ENCODE data around the gene PLRG1.

The PLRG1 gene

DNA sequence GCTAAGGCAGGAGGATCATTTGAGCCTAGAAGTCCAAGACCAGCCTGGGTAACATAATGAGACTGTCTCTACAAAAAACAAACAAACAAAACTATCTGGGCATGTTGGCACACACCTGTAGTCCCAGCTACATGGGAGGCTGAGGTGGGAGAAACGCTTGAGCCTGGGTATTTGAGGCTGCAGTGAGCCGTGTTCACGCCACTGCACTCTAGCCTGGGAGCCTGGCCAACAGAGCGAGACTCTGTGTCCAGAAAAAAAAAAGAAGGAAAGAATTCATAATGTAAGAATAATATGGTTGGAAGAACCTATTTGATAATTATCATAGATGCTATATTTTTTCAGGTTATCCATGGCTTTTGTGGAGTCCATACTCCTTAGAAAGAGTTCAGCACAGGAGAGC lies 32.6 kb downstream of the PLRG1 start:
- DNase-seq, result no peak

DNA sequence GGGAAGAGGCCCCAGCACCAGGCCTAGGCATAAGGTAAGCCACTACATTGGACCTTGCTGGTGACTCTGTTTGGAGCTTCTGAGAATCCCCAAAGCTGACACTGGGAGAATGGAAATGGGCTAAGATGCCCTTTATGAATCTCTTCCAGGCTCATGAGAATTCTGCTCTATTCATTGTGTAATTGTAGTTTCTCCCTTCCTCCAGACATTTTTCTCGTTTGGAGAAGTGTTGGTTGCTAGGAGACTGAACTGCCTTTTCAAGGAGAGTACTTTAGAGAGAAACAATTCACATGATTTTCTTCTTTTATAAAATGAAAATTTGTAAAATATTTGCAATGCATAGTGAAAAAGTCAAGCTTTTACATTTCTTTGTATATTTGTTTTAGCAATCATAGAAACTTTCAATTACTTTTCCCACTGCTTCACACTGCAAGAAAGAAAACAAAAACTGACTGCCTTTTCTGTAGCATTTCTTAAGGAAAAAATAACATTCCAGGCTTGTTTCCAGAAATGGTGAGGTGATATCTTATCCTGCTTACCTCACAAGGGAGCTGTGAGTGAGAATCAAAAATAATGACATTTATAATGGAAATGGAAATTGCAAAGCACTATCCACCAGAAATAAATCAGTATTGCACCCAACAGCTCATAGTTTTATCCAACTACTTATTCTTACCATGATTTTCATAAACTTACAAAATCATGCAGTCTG lies 33.7 kb downstream of the PLRG1 start:
- no peak for DNase-seq

DNA sequence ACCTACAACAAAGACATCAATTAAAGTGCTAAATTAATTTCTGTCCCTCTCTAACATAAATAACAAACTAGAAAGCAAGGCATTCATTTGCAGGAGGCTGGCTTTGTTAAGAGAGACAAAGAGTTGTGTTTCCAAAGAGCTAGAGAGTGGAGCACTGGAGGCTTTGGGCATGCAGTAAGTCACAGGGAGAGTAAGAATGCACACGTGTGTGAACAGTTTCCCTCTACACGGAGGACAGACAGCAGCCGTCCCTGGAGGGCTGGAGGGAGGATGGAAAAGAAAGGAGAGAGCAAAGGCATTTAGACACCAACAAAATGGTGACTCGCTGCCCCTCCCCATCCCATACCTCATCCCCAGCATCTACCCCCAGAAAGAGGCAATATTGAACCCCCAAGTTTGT lies 38.2 kb downstream of the PLRG1 start:
- DNase-seq, result no peak

DNA sequence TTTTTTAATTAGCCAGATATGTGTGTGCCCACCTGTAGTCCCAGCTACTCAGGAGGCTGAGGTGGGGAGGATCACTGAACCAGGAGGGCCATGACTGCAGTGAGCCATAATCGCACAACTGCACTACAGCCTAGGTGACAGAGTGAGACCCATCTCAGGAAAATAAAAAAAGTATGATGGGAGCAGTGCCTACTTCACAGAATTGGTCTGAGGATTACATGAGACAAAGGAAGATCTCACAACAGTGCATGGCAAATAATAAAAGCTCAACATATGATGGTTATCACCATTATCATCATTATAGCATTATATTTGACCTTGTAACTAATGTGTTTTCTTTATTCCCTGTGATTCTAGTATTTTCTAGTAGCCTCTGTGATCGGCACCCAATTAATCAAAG lies 38.7 kb downstream of the PLRG1 start:
- DNase-seq, result no peak

DNA sequence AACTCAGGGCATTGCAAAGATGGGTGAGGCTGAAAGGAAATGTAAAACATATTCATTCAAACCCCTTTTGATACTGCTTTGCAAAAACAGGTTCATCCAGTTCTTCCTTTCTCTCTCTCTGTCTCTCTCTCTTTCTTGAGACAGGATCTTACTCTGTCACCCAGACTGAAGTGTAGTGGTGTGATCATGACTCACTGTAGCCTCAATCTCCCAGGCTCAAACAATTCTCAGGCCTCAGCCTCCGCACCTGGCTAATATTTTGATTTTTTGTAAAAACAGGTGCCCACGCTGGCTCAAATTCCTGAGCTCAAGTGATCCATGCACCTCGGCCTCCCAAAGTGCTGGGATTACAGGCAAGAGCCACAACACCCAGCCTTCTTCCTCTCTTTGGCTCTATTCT lies 43.0 kb downstream of the PLRG1 start:
- DNase-seq, result no peak

DNA sequence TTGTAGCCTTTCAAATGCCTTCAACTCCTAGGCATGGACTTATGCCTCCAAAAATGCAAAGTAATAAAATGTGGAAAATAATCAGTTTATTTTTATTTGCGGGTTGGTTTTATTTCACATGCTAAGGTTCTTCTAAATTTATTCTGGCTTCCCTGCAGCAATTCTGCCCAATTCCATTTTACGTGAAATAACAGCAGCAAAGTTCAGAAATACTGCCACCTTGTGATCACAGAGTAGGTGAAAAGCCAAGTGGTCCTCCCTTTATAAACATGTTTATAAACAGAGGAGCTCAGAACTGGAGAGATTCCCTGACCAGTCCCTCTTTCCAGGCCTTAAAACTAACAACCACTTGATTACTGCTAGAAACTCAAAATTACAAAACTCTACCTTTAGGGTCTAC lies 43.9 kb downstream of the PLRG1 start:
- DNase-seq, result no peak

DNA sequence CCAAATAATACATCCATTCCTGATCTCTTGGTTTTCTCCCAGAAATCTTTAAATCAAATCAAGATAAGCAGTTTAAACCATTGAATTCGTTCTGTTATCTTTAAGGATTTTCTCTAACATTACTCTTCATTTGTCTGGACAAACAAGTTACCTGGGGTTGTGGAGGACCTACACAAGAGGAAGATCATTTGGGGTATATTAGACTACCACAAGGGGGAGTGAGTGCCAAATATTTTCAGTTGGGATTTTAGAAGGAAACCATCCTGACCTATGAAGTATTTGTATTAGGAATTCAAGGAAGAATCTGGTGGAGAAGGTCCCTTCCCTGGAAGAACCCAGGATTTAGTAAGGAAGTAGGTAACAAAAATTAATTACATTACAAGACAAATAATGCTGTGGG lies 46.6 kb downstream of the PLRG1 start:
- DNase-seq, result peak; percentile 6

DNA sequence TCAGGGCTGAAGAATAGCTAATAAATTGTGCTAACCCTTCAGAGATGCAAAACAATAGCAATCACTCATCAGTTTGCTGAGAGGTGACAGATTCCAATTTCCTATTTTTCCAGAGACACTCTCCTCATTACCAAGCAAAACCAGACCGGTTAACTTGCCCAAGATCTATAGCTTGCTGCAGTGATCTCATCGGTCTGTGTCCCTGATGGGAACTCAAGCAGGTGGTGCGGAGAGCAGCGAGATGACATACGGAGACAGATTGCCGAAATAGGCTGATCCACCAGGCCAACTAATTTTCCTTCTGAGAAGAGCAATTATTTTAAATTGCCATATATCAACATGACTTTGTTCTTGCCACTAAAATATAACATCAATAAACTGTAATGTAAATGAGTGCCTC lies 48.1 kb downstream of the PLRG1 start:
- no peak for DNase-seq

DNA sequence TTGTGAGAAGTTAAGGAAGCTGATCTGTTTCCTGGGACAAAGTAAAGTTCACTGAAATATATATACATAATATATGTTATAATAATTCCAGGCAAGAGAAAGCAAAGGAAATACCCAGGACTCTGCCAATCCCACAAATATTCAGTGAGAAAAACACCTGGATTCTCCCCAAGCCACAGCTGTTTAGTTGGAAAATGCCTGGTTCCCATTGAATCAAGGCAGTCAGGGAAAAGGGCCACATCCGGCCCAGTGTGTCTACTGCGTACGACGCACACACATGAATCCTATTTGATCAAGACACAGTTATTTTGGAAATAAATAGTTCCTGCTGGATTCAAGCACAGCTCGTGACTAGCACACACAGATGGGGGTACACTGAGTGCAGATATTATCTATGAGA lies 52.3 kb downstream of the PLRG1 start:
- no peak for DNase-seq

DNA sequence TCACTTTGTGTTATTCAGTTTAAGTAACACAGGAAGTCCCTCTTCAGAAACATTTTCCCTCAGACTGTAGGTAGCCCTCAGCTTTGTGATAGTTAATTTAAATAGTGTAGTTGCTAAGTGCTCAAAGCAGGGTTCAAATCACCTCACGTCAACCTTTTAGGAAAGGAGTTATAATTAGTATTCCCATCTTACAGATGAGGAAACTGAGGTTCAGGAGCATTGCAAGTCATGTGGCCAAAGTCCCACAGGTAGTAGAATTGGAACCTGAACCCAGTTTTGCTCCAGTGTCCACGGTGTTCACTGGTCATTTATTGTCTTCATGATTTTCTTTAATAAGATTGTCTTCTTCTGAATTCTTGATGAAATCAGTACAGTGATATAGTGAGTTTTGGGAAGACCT lies 54.3 kb downstream of the PLRG1 start:
- DNase-seq, result no peak

DNA sequence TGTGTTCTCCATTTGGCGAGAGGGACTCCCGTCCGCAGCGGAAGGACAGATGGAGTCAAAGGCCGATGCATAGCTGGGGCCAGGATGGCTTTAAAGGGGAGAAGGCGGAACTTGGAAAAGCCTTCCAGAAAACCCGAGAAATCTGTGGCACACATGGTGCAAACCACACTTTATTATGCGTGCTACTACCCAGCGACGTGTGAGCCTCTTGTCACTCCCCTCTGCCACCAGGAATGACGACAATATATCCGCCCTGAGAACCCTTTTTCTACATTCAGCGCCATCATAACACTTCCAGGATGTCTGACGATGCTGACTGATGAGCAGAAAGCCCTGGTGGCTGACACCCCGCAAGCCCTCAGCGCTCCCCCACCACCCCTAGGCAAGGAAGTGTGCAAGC lies 57.9 kb downstream of the PLRG1 start:
- DNase-seq, result no peak

DNA sequence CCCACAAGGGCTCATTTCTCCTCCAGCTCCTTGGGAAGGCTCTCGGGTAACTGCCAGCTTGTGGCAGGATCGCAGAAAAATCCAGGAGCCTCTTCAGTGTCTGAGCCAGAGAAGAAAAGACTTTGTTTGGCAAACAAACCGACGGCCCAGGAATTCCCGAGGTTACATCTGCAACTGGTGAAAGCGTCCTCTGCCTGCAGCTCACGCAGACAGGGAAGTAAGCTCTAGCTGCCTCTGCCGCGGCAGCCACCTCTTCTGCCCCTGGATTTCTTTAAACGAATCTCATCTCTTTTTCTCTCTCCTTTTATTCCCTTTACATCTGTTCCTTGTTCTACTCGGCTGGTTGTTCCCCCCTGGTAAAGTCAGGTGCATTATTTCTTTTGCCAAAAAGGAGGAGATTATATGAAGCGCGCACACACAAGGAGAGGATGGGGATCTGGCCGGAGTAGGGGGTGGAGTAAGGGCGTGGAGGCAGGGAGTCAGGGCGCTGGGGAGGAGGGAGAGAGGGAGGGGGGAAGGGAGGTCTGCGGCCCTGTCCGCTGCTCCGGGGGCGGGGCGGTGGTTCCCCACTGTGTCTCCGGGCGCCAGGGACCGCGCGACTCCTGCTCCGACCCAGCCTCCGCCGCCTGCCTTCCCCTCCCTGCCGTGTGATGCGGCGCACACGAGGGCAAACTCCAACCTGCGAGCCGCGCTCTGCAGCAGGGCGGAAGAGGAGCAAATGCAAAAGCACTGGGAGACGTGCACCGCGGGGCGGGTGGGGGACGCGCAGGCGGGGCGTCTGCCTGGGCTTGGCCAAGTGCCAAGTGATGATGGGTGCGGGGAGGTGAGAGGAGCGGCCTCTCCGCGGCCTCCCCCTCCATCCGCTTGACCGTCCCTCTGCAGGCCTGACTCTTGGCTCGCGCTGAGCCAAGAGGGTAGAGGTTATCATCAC lies 58.6 kb downstream of the PLRG1 start, which contains the start of gene DCHS2:
Gene DCHS2 (minus strand): TSS at position 459 of the 931 bp plus-strand sequence. CDS start 444 bp downstream, at position 15.
- no peak for DNase-seq

DNA sequence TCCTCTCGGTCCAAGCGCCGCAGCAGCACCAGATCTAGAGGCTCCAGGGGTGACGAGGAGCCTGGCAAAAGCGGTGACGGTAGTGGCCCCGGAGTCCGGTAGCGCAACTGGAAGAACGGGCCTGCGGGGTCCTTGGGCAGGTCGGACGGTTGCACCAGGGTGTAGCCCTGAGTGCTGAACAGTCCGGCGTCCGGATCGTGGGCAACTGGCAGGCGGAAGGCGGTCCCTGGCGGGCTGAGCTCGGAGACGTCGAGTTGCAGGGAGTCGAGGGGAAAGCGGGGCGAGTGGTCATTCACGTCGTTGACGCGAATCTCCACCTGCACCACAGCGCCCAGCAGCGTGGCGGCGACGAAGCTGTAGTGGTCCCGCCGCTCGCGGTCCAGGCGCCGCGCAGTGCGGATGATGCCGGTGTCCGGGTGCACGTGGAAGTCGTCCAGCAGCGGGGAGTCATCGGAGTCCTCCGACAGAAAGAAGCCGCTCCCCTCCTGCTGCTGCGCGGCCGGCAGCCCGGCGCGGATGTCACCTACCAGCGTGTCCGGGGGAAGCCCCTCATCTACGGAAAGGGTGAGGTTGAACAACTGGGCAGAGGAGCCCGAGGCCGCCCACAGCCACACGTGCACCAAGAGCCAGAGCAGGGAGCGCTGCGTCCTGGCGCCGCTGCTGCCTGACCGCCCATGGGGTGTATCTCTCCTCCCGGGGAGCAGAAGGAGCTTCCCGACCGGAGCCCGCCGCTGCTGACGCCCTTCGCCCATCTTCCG lies 59.4 kb downstream of the PLRG1 start:
- no peak for DNase-seq

DNA sequence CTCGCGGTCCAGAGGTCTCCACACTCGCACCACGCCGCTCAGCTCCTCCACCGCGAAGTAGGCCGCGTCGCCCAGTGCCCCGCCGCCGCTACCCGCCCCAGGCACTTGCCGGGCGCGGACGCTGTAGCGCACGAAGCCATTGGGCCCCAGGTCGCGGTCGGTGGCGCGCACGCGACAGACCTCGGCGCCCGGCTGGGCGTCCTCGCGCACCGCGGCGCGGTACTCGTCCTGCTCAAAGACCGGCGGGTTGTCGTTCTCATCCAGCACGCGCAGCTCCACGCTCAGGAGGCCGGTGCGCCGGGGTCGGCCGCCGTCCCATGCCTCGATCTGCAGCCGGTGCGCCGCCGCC lies 60.0 kb downstream of the PLRG1 start:
- DNase-seq, result no peak

DNA sequence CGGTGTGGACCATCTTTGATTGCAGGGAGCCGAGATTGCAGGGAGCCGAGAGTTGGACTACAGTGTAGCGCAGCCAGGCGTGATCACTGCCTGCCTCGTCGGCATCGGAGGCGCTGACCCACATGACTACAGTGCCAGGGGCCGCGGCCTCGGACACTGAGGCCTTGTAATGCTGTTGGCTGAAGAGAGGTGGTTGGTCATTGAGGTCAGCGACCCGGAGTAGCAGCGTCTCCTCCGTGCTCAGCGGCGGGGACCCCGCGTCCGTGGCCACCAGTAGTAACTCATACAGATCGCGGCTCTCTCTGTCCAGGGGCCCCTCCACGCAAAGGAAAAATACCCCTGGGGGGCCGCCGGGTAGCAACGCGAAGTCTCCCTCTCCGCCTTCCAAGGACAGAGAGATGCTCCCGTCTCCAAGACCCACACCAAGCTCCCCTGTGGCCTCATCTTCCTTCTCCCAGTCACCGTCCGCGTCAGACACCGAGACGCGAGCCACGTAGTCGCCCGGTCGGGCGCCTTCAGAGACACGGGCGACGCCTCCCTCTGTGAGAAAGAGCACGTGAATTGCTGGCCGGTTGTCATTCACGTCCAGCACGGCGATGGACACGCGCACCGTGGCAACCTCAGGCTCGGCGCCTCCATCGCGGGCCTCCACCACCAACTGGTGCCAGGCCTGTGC lies 60.5 kb downstream of the PLRG1 start:
- DNase-seq, result no peak

DNA sequence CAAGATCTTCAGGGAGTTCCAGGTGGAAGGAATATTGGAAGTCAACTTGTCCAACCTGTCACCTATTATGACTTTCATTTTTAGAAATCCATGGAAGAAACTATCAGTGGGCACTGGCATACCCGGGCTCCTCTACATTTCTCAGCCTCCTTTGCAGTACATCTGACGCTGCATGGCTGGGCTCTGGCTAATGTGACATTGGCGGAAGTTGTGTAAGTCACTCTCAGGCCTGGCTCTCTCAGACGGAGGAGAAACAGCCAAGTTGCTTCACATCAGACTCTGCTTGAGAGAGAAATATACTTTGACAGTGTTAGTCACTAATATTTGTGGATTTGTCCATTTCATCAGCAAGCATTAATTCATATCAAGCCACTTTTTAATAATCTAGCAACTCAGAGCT lies 63.1 kb downstream of the PLRG1 start:
- no peak for DNase-seq

DNA sequence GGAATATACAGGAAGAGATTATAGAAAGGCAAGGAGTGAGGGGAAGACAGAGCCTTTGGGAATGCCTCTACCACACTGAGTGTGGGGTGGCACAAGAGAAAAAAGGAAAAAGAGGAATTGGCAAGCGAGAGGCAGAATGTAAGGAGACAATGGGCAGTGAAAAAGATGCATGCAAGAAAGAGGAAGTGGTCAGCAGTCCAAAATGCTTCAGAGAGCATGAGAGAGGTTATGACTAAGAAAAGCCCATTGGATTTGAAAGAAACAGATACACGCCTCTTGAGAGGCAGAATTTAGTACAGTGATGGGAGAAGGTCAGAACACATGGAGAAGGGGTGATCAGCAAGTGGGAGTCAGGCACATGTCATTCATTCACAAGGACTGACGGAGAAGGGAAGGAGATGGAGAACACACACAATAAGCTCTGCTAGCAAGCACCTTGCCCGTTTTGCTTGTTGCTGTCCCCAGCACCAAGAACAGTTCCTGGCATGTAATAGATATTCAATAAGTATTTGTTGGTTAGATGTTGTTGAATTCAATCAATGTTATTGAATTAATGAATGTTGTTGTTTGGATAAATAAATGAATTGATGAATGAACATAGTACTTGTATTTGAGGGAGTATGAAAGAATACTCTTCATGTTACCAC lies 65.0 kb downstream of the PLRG1 start:
- no peak for DNase-seq

All from DMS 273 treated with DMSO at 0.1 percent for 48 hours (cell line).